ENCODE results near the gene QRICH1. TPM values are rescaled to one million over a fixed set of nuclear protein-coding genes. Genes with fewer than 3 reads are reported as not detected.

The QRICH1 gene
- total and polyA plus RNA-seq, 10 of the 15 experiments (the other 5 are each of a cell fraction or from before 2014, with no cell fraction given) = 22.2 to 116 (median 81.4) TPM

DNA sequence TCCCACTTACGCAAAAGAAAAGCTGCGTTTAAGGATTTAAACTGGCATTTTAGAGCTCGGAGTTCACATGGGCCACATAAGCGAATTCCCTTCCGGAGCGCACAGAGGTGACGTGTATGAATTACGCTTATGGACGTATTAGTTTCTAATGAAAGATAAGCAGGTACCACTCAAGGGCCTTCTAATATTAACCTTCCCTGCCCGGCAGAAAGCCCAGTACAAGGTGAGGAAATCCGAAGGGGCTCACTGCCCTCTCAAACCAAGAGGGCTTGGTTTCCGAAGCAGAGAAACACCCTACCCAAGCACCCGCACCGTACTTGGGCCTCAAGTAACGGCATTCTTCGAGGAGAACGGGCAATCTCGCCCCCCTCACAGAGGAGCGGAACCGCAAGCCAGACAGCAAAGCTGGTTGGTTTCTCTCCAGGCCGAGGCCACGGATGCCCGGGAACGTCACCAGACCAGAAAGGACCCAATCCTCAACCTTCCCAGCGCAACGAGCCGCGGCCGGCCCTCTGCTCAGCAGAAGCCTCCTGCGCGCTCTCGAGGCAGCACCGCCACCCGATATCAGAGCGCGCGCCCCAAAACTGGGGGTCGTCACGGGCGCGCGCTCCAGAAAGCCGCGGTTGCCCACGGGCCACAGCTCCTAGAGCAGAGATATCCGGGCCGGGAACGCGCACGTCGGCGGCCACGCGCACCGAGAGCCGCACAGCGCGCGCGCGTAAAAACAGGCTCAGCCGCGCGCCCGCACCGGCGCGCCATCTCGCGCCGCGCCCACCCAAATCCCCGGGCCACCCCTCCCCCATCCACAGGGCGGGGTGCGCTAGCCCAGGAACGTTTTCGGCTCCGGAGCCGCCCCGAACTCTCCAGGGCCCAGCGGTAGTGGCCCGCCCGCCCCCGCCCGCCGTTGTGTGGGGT is 676 bp downstream of the QRICH1 start:
- peak overlapping the region; percentile 96 for H3K4me3 ChIP-seq
- DNase-seq (ENCODE audit: low read depth, low spot score) = peak; percentile 20
- ChIA-PET CTCF (interaction anchor here (0.5 to 4.2 kb wide), 21 partner anchors 7 to 657 kb away, joined by 3 to 41 read pairs (median 4); partner anchors contain the start of genes NDUFAF3, NICN1, P4HTM and QARS1), SMC1A (ENCODE audit: uncharacterized antibody, unreplicated experiment) (interaction anchor here (0.5 to 3.5 kb wide), 14 partner anchors 10 to 376 kb away, joined by 3 to 20 read pairs (median 5); partner anchors contain the start of genes DAG1, P4HTM, QARS1 and USP19), RAD21 (ENCODE audit: unreplicated experiment) (interaction anchor here (0.9 to 3.2 kb wide), 16 partner anchors 11 to 491 kb away, joined by 3 to 22 read pairs (median 4); partner anchors contain the start of genes DAG1, IMPDH2, NDUFAF3 and P4HTM), POLR2A (interaction anchor here (0.5 to 4.3 kb wide), 23 partner anchors 11 to 647 kb away, joined by 3 to 29 read pairs (median 6); partner anchors contain the start of genes CELSR3, DALRD3, IMPDH2 and NDUFAF3)
- peaks cover 11% of the 10 kb centered on the region for H3K4me1 ChIP-seq (ENCODE audit: control insufficient read depth, insufficient read depth, low read length)
- peak; percentile 81 for FAIRE-seq
- WGBS (ENCODE audit: insufficient coverage, insufficient replicate concordance, low lambda C conversion rate, missing lambda C conversion rate) = 1% methylated on average over 76 of the region's 86 CpGs
- no peaks in the 10 kb centered on the region for H3K27me3 ChIP-seq (replicated peaks in 1 of 2; ENCODE audit: control insufficient read depth in 2 of 2, insufficient read depth in 2 of 2, low read length in 1 of 2)
- H3K36me3 ChIP-seq (ENCODE audit: control insufficient read depth in 2 of 2, insufficient read depth in 2 of 2, low read length in 1 of 2) = peaks cover 3 to 6% of the 10 kb centered on the region in 2 experiments; a peak in 3 of 4 replicates
- in situ Hi-C loops (cut with MboI) (no loop called here), intact Hi-C loops (cut with micrococcal nuclease; ENCODE audit: unreplicated experiment) (loop anchor here (5.0 to 10.0 kb wide), 2 partner anchors 106 to 322 kb away; partner anchors contain the start of genes RHOA and TCTA)
- peak overlapping the region; percentile 91 for H3K27ac ChIP-seq (ENCODE audit: control insufficient read depth, insufficient read depth)
- H3K9me3 ChIP-seq (replicated peaks; ENCODE audit: control insufficient read depth, insufficient read depth, low read length) = no peaks in the 10 kb centered on the region
- peak; percentile 48 for ATAC-seq
- H2AFZ ChIP-seq (ENCODE audit: control insufficient read depth, low read depth, low read length) = peak overlapping the region; percentile 22; the same call in 1 of the 2 replicates
- H3K9ac ChIP-seq (ENCODE audit: control insufficient read depth, insufficient read depth, low read length) = peak overlapping the region; percentile 92
- no peaks in the 10 kb centered on the region; the same call in 1 of the 2 replicates for H4K20me1 ChIP-seq (ENCODE audit: control insufficient read depth, insufficient read depth)
- H3K4me2 ChIP-seq (ENCODE audit: control insufficient read depth, insufficient read depth) = peak overlapping the region; percentile 96
- peaks cover 47% of the 10 kb centered on the region for H3K79me2 ChIP-seq (ENCODE audit: control insufficient read depth, insufficient read depth, low read length)
- BruUV-seq (replicated peaks) = TSS peak; percentile 82
- TF ChIP-seq RB1 (IDR thresholded peaks at IDR 0.05; ENCODE audit: borderline replicate concordance) = 0 out of 2 replicates have a peak, but pooled peaks have one; percentile 42
- peak; percentile 73 for TF ChIP-seq HDAC6 (IDR thresholded peaks at IDR 0.05; ENCODE audit: unreplicated experiment)
- no peak for TF ChIP-seq YBX1 (IDR thresholded peaks at IDR 0.05)
- TF ChIP-seq FOS (IDR thresholded peaks at IDR 0.05; ENCODE audit: borderline replicate concordance, extremely low read depth, insufficient read length) = no peak
- peak; percentile 11 for TF ChIP-seq POLR2A (IDR thresholded peaks at IDR 0.05; ENCODE audit: low read depth, low read length)
- TF ChIP-seq, protein P1, sequence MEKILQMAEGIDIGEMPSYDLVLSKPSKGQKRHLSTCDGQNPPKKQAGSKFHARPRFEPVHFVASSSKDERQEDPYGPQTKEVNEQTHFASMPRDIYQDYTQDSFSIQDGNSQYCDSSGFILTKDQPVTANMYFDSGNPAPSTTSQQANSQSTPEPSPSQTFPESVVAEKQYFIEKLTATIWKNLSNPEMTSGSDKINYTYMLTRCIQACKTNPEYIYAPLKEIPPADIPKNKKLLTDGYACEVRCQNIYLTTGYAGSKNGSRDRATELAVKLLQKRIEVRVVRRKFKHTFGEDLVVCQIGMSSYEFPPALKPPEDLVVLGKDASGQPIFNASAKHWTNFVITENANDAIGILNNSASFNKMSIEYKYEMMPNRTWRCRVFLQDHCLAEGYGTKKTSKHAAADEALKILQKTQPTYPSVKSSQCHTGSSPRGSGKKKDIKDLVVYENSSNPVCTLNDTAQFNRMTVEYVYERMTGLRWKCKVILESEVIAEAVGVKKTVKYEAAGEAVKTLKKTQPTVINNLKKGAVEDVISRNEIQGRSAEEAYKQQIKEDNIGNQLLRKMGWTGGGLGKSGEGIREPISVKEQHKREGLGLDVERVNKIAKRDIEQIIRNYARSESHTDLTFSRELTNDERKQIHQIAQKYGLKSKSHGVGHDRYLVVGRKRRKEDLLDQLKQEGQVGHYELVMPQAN (conservative IDR thresholded peaks at IDR 0.05) = peak; percentile 56; the same call in 1 of the 2 replicates
- 0 out of 2 replicates have a peak, but pooled peaks have one; percentile 29 for TF ChIP-seq STAT1 (conservative IDR thresholded peaks at IDR 0.05)
- TF ChIP-seq CREM (IDR thresholded peaks at IDR 0.05; ENCODE audit: low read depth) = peak; percentile 81; the same call in 1 of the 2 replicates
- TF ChIP-seq NR2C1 (IDR thresholded peaks at IDR 0.05) = peak; percentile 55
- peak; percentile 39; the same call in 1 of the 2 replicates for TF ChIP-seq LARP7 (IDR thresholded peaks at IDR 0.05)
- TF ChIP-seq, protein P2, sequence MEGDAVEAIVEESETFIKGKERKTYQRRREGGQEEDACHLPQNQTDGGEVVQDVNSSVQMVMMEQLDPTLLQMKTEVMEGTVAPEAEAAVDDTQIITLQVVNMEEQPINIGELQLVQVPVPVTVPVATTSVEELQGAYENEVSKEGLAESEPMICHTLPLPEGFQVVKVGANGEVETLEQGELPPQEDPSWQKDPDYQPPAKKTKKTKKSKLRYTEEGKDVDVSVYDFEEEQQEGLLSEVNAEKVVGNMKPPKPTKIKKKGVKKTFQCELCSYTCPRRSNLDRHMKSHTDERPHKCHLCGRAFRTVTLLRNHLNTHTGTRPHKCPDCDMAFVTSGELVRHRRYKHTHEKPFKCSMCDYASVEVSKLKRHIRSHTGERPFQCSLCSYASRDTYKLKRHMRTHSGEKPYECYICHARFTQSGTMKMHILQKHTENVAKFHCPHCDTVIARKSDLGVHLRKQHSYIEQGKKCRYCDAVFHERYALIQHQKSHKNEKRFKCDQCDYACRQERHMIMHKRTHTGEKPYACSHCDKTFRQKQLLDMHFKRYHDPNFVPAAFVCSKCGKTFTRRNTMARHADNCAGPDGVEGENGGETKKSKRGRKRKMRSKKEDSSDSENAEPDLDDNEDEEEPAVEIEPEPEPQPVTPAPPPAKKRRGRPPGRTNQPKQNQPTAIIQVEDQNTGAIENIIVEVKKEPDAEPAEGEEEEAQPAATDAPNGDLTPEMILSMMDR (IDR thresholded peaks at IDR 0.05 in 2 of 3, conservative IDR thresholded peaks at IDR 0.05 in 1 of 3; ENCODE audit: control insufficient read depth in 2 of 3, extremely low read depth in 1 of 3, insufficient read depth in 1 of 3, low read depth in 3 of 3, low read length in 3 of 3) = no peak
- TF ChIP-seq, protein P3, sequence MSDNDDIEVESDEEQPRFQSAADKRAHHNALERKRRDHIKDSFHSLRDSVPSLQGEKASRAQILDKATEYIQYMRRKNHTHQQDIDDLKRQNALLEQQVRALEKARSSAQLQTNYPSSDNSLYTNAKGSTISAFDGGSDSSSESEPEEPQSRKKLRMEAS (IDR thresholded peaks at IDR 0.05; ENCODE audit: low read depth, low read length) = peak; percentile 11; the same call in 1 of the 2 replicates
- TF ChIP-seq JUNB (IDR thresholded peaks at IDR 0.05) = no peak
- TF ChIP-seq, protein P4, sequence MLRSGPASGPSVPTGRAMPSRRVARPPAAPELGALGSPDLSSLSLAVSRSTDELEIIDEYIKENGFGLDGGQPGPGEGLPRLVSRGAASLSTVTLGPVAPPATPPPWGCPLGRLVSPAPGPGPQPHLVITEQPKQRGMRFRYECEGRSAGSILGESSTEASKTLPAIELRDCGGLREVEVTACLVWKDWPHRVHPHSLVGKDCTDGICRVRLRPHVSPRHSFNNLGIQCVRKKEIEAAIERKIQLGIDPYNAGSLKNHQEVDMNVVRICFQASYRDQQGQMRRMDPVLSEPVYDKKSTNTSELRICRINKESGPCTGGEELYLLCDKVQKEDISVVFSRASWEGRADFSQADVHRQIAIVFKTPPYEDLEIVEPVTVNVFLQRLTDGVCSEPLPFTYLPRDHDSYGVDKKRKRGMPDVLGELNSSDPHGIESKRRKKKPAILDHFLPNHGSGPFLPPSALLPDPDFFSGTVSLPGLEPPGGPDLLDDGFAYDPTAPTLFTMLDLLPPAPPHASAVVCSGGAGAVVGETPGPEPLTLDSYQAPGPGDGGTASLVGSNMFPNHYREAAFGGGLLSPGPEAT (IDR thresholded peaks at IDR 0.05; ENCODE audit: low read depth) = 0 out of 2 replicates have a peak, but pooled peaks have one; percentile 29
- peak; percentile 64; the same call in 1 of the 2 replicates for TF ChIP-seq ZNF207 (IDR thresholded peaks at IDR 0.05; ENCODE audit: borderline replicate concordance)
- TF ChIP-seq NR2F1 (conservative IDR thresholded peaks at IDR 0.05) = peak; percentile 19
